Activated gamma-delta T cell treated with anti-CD3 and anti-CD28 coated beads, Interleukin-2, amount 50 U/mL, for 16 hours (primary cell): ENCODE measurements around the gene AGBL5.
"Not testable (repeated sequence)": the region's sequence is repeated elsewhere in the genome, so short reads cannot be mapped to it uniquely, and the experiment has no call there.

Source experiments
- DNase-seq: peaks from one replicate; pipeline ENCODE4 v3.0.0-alpha.2; 2020; ENCODE audit warnings: low read depth

Gene AGBL5

GRCh38 chr2:27118525-27119329 is 67.3 kb downstream of the AGBL5 start, which contains the start of gene CGREF1:
TSS of gene CGREF1 (minus strand) at chr2:27119128. CDS start at chr2:27104366, 14,762 bp downstream.
- no peak for DNase-seq

- DNase-seq: not testable (repeated sequence)
Measured at GRCh38 chr2:27119330-27119670, 67.8 kb downstream of the AGBL5 start.
